ENCODE results near the gene SAMM50.
A peak's percentile ranks its signal among the peaks of the same experiment; 100 is the strongest.

The SAMM50 gene

DNA sequence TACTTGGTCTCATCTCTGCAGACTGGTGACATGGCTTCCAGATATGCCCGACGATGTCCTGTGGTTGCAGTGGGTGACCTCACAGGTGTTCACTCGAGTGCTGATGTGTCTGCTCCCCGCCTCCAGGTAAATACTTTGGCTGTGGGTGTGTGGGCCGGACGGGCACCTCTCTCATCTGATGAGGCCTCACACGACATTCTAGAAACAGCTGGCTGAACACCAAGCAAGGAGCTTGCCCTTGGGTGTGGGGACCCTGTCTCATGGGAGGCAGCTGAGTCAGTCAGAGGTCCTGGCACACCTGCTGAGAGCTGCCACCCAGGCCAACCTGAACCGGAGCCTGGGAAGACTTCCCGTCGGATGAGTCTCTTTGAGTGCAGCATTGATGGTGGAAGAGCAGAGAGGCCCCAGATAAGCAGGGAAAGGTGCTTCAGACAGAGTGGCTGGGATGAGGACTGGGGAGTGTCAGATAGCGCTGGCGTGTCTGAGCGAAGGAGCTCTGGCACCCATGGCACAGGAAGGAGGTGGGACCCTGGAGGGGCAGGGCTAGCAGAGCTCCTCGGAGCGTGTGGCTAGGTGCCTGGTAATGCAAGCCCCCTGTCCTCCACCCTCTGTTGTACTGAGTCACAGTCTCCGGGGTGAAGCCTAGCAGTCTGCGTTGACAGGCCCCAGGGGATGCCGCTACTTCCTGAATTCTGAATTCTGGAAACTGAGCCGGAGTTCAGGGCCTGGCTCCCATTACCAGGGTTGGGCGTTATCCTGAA is 10.4 kb upstream of the SAMM50 start:
- ChIA-PET CTCF (interaction anchor here (0.8 to 3.0 kb wide), 6 partner anchors 8 to 63 kb away, joined by 3 to 22 read pairs (median 12); no protein-coding TSS in a partner anchor), POLR2A (interaction anchor here (2.5 kb wide), 1 partner anchor 10 kb away, joined by 7 read pairs; the partner anchor contains the start of gene SAMM50)
- Histone ChIP-seq H3K36me3 (ENCODE audit: control insufficient read depth in 4 of 4, insufficient read depth in 4 of 4, low read length in 3 of 4) (no peaks in the 10 kb centered on the region), H3K4me3 (ENCODE audit: control insufficient read depth in 1 of 7, extremely low read depth in 1 of 7, insufficient read depth in 4 of 7, low read depth in 2 of 7, low read length in 6 of 7) (no peak overlapping the region), H3K27ac (ENCODE audit: insufficient read depth in 1 of 2, low read depth in 1 of 2, low read length in 2 of 2, poor library complexity in 1 of 2, severe bottlenecking in 2 of 2) (no peak overlapping the region), H3K9me3 (ENCODE audit: control extremely low read depth in 1 of 5, control insufficient read depth in 4 of 5, insufficient read depth in 2 of 5, low read depth in 1 of 5, low read length in 4 of 5) (peaks cover 0 to 5% (median 0%) of the 10 kb centered on the region in 5 experiments), H3K4me1 (ENCODE audit: control extremely low read depth in 1 of 4, control insufficient read depth in 4 of 4, insufficient read depth in 4 of 4, low read length in 3 of 4) (peaks cover 0 to 2% (median under 1%) of the 10 kb centered on the region in 4 experiments), H3K27me3 (replicated peaks in 2 of 5; ENCODE audit: control insufficient read depth in 4 of 5, insufficient read depth in 5 of 5, low read length in 4 of 5) (peaks cover 0 to 9% (median 0%) of the 10 kb centered on the region in 5 experiments)
- 93% methylated on average over 19 of the region's 20 CpGs for whole genome bisulfite sequencing (ENCODE audit: insufficient coverage)
- no peak for DNase-seq

DNA sequence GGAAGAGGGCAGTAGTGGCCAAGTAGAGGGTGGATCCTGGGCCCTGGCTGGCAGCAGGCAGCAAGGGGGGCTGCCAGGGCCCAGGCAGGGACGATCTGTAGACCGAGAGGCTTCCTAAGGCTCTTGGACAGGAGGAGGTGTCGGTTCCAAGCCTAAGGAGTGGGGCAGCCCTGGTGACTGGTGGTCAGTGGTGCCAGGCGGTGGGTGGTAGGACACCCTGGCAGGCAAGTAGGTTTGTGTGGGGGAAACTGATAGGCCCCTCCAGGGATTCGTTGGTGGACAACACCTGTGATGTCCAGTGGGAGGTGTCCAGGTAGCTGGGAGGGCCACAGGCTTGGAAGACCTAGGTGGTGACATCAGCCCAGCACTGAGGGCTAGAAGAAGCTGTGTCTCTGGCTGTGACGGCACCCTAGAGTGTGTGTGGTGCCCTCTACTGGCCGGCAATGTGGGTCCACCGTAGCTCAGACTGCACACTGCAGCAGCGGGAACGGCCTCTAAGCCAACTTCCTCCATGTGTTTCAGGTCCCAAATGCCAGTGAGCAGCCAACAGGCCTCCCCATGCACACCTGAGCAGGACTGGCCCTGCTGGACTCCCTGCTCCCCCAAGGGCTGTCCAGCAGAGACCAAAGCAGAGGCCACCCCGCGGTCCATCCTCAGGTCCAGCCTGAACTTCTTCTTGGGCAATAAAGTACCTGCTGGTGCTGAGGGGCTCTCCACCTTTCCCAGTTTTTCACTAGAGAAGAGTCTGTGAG is 9.4 kb upstream of the SAMM50 start:
- CTCF ChIA-PET: interaction anchor here (0.6 to 3.0 kb wide), 15 partner anchors 9 to 665 kb away, joined by 3 to 22 read pairs (median 4); partner anchors contain the start of gene SAMM50
- 40% methylated on average over 10 of the region's 12 CpGs for WGBS (ENCODE audit: insufficient coverage)
- POLR2A ChIA-PET: interaction anchor here (0.6 to 2.5 kb wide), 2 partner anchors 9 to 127 kb away, joined by 3 to 7 read pairs; partner anchors contain the start of gene SAMM50
- H3K9me3 ChIP-seq (ENCODE audit: control extremely low read depth in 1 of 5, control insufficient read depth in 4 of 5, insufficient read depth in 2 of 5, low read depth in 1 of 5, low read length in 4 of 5): peaks cover 0 to 5% (median 0%) of the 10 kb centered on the region in 5 experiments
- no peaks in the 10 kb centered on the region for H3K36me3 ChIP-seq (ENCODE audit: control insufficient read depth in 4 of 4, insufficient read depth in 4 of 4, low read length in 3 of 4)
- no peak overlapping the region for H3K27ac ChIP-seq (ENCODE audit: insufficient read depth in 1 of 2, low read depth in 1 of 2, low read length in 2 of 2, poor library complexity in 1 of 2, severe bottlenecking in 2 of 2)
- peak; percentile 68 to 83 (median 77) for DNase-seq
- no peak overlapping the region for H3K4me3 ChIP-seq (ENCODE audit: control insufficient read depth in 1 of 7, extremely low read depth in 1 of 7, insufficient read depth in 4 of 7, low read depth in 2 of 7, low read length in 6 of 7)
- H3K4me1 ChIP-seq (ENCODE audit: control extremely low read depth in 1 of 4, control insufficient read depth in 4 of 4, insufficient read depth in 4 of 4, low read length in 3 of 4): peaks cover 0 to 2% (median under 1%) of the 10 kb centered on the region in 4 experiments
- peaks cover 0 to 9% (median 0%) of the 10 kb centered on the region in 5 experiments for H3K27me3 ChIP-seq (replicated peaks in 2 of 5; ENCODE audit: control insufficient read depth in 4 of 5, insufficient read depth in 5 of 5, low read length in 4 of 5)

DNA sequence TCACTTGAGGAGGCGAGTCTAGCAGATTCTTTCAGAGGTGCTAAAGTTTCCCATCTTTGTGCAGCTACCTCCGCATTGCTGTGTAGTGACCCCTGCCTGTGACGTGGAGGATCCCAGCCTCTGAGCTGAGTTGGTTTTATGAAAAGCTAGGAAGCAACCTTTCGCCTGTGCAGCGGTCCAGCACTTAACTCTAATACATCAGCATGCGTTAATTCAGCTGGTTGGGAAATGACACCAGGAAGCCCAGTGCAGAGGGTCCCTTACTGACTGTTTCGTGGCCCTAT is 8.9 kb upstream of the SAMM50 start:
- Histone ChIP-seq H3K4me1 (ENCODE audit: control extremely low read depth in 1 of 4, control insufficient read depth in 4 of 4, insufficient read depth in 4 of 4, low read length in 3 of 4) (peaks cover 0 to 2% (median under 1%) of the 10 kb centered on the region in 4 experiments), H3K27ac (ENCODE audit: insufficient read depth in 1 of 2, low read depth in 1 of 2, low read length in 2 of 2, poor library complexity in 1 of 2, severe bottlenecking in 2 of 2) (no peak overlapping the region), H3K9me3 (ENCODE audit: control extremely low read depth in 1 of 5, control insufficient read depth in 4 of 5, insufficient read depth in 2 of 5, low read depth in 1 of 5, low read length in 4 of 5) (peaks cover 0 to 5% (median 0%) of the 10 kb centered on the region in 5 experiments), H3K36me3 (ENCODE audit: control insufficient read depth in 4 of 4, insufficient read depth in 4 of 4, low read length in 3 of 4) (no peaks in the 10 kb centered on the region), H3K4me3 (ENCODE audit: control insufficient read depth in 1 of 7, extremely low read depth in 1 of 7, insufficient read depth in 4 of 7, low read depth in 2 of 7, low read length in 6 of 7) (no peak overlapping the region), H3K27me3 (replicated peaks in 2 of 5; ENCODE audit: control insufficient read depth in 4 of 5, insufficient read depth in 5 of 5, low read length in 4 of 5) (peaks cover 0 to 9% (median 0%) of the 10 kb centered on the region in 5 experiments)
- ChIA-PET CTCF (interaction anchor here (0.8 to 3.0 kb wide), 13 partner anchors 8 to 664 kb away, joined by 3 to 22 read pairs (median 6); partner anchors contain the start of gene SAMM50), POLR2A (interaction anchor here (0.6 to 2.5 kb wide), 2 partner anchors 8 to 128 kb away, joined by 3 to 7 read pairs; partner anchors contain the start of gene SAMM50)
- 76% methylated on average over 6 of the region's 7 CpGs for WGBS (ENCODE audit: insufficient coverage)
- peak in 2 of 3 donors; percentile 35 to 42 for DNase-seq

DNA sequence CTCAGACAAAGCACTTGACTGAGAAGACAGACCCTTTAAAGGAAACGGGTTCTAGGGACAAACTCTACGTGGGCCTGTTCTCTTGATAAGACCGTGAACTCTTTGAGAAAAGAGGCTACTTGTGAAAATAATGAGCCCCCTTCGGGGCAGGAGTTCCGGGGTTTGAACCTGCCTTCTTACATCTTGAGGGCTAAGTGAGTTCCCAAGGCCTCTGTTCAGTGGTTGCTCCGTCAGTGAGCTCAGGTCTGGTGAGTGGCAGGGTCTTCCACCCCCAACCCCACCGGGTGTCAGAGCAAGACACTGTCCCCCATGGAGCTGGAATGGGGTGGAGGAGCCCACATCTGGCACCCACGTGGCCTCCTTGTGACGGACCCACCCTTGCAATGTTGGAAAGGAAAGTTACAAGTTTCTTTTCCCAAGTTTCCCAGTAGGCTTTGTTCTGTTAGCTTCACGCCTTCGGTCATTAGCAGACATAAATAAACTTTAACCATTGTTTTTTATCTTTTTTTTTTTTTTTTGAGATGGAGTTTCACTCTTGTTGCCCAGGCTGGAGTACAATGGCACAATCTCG is 6.3 kb upstream of the SAMM50 start:
- H3K36me3 ChIP-seq (ENCODE audit: control insufficient read depth in 4 of 4, insufficient read depth in 4 of 4, low read length in 3 of 4): no peaks in the 10 kb centered on the region
- H3K9me3 ChIP-seq (ENCODE audit: control extremely low read depth in 1 of 5, control insufficient read depth in 4 of 5, insufficient read depth in 2 of 5, low read depth in 1 of 5, low read length in 4 of 5): no peaks in the 10 kb centered on the region
- no peak for DNase-seq
- H3K27me3 ChIP-seq (replicated peaks in 2 of 5; ENCODE audit: control insufficient read depth in 4 of 5, insufficient read depth in 5 of 5, low read length in 4 of 5): no peaks in the 10 kb centered on the region
- H3K4me3 ChIP-seq (ENCODE audit: control insufficient read depth in 1 of 7, extremely low read depth in 1 of 7, insufficient read depth in 4 of 7, low read depth in 2 of 7, low read length in 6 of 7): no peak overlapping the region
- H3K4me1 ChIP-seq (ENCODE audit: control extremely low read depth in 1 of 4, control insufficient read depth in 4 of 4, insufficient read depth in 4 of 4, low read length in 3 of 4): peaks cover 0 to 4% (median 2%) of the 10 kb centered on the region in 4 experiments
- no peak overlapping the region for H3K27ac ChIP-seq (ENCODE audit: insufficient read depth in 1 of 2, low read depth in 1 of 2, low read length in 2 of 2, poor library complexity in 1 of 2, severe bottlenecking in 2 of 2)
- POLR2A ChIA-PET: no interaction called here
- CTCF ChIA-PET: no interaction called here
- WGBS (ENCODE audit: insufficient coverage): 95% methylated on average over 9 of the region's 12 CpGs

DNA sequence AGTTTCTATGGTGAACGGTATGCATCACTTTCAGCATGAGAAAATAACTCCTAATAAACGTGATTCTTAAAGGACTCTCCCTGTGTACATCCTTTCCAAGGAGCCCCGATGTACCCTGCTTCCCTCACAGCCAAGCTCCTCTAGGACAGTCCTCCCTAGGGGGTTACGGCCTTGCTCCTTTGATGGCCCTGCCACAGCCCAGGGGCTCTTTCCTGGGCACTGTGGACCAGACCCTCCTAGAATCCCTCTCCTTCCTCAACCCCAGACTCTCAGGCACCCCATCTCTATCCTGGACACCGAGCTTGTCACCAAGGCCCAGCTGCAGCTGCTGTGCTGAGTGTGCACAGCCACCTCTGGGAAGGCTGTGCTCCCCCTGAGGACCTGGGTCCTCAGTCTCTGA is 3.9 kb upstream of the SAMM50 start:
- DNase-seq: no peak
- no peaks in the 10 kb centered on the region for H3K36me3 ChIP-seq (ENCODE audit: control insufficient read depth in 4 of 4, insufficient read depth in 4 of 4, low read length in 3 of 4)
- no peak overlapping the region for H3K27ac ChIP-seq (ENCODE audit: insufficient read depth in 1 of 2, low read depth in 1 of 2, low read length in 2 of 2, poor library complexity in 1 of 2, severe bottlenecking in 2 of 2)
- CTCF ChIA-PET: interaction anchor here (0.9 kb wide), 1 partner anchor 45 kb away, joined by 3 read pairs; no protein-coding TSS in a partner anchor
- POLR2A ChIA-PET: no interaction called here
- no peak overlapping the region for H3K4me3 ChIP-seq (ENCODE audit: control insufficient read depth in 1 of 7, extremely low read depth in 1 of 7, insufficient read depth in 4 of 7, low read depth in 2 of 7, low read length in 6 of 7)
- H3K9me3 ChIP-seq (ENCODE audit: control extremely low read depth in 1 of 5, control insufficient read depth in 4 of 5, insufficient read depth in 2 of 5, low read depth in 1 of 5, low read length in 4 of 5): no peaks in the 10 kb centered on the region
- 95% methylated on average over 4 of the region's 5 CpGs for WGBS (ENCODE audit: insufficient coverage)
- no peaks in the 10 kb centered on the region for H3K27me3 ChIP-seq (replicated peaks in 2 of 5; ENCODE audit: control insufficient read depth in 4 of 5, insufficient read depth in 5 of 5, low read length in 4 of 5)
- H3K4me1 ChIP-seq (ENCODE audit: control extremely low read depth in 1 of 4, control insufficient read depth in 4 of 4, insufficient read depth in 4 of 4, low read length in 3 of 4): peaks cover 11 to 22% (median 17%) of the 10 kb centered on the region in 4 experiments

DNA sequence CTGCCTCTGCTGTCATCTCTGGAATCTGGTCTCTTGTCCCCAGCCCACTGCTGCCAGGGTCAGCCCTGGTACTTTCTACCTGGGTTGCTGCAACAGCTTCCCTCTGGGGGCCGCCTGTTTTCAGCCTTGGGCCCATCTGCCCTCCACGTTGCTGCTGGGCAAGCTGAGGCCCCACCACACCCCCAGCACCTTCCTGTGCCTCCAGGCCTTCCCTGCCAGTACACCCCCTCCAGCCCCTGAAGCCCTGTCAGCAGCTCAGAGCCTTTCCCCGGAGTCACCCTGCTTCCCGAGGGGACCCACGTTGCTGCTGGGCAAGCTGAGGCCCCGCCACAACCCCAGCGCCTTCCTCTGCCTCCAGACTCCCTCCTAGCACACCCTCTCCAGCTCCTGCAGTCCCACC is 3.3 kb upstream of the SAMM50 start:
- no peak overlapping the region for H3K27ac ChIP-seq (ENCODE audit: insufficient read depth in 1 of 2, low read depth in 1 of 2, low read length in 2 of 2, poor library complexity in 1 of 2, severe bottlenecking in 2 of 2)
- no peaks in the 10 kb centered on the region for H3K36me3 ChIP-seq (ENCODE audit: control insufficient read depth in 4 of 4, insufficient read depth in 4 of 4, low read length in 3 of 4)
- H3K9me3 ChIP-seq (ENCODE audit: control extremely low read depth in 1 of 5, control insufficient read depth in 4 of 5, insufficient read depth in 2 of 5, low read depth in 1 of 5, low read length in 4 of 5): no peaks in the 10 kb centered on the region
- H3K4me3 ChIP-seq (ENCODE audit: control insufficient read depth in 1 of 7, extremely low read depth in 1 of 7, insufficient read depth in 4 of 7, low read depth in 2 of 7, low read length in 6 of 7): no peak overlapping the region
- peaks cover 12 to 27% (median 22%) of the 10 kb centered on the region in 4 experiments for H3K4me1 ChIP-seq (ENCODE audit: control extremely low read depth in 1 of 4, control insufficient read depth in 4 of 4, insufficient read depth in 4 of 4, low read length in 3 of 4)
- 71% methylated on average over 6 of the region's 7 CpGs for WGBS (ENCODE audit: insufficient coverage)
- no peaks in the 10 kb centered on the region for H3K27me3 ChIP-seq (replicated peaks in 2 of 5; ENCODE audit: control insufficient read depth in 4 of 5, insufficient read depth in 5 of 5, low read length in 4 of 5)
- CTCF ChIA-PET: interaction anchor here (0.9 kb wide), 1 partner anchor 46 kb away, joined by 3 read pairs; no protein-coding TSS in a partner anchor
- POLR2A ChIA-PET: no interaction called here
- no peak for DNase-seq

All from common myeloid progenitor, CD34-positive (primary cell).